Karpas-422 (cell line): ENCODE results near the gene IPMK. TPM values are rescaled to one million over a fixed set of nuclear protein-coding genes. Genes with fewer than 3 reads are reported as not detected.
"Not testable (repeated sequence)": the region's sequence is repeated elsewhere in the genome, so short reads cannot be mapped to it uniquely, and the experiment has no call there.

Experiments
- DNase-seq: peaks from one replicate; pipeline ENCODE4 v3.0.0-alpha.2; 2015
- H2AFZ ChIP-seq: fragments of 200-600 bp; sonication (generic); 2 replicates; pipeline ENCODE4 v1.6.1; 2014; ENCODE audit warnings: antibody characterized with exemption, low read length, mixed read lengths
- H3K27ac ChIP-seq: fragments of 200-600 bp; sonication (generic); 2 replicates; pipeline ENCODE4 v1.5.1; 2014; ENCODE audit warnings: mild to moderate bottlenecking, low read length, moderate library complexity
- H3K27me3 ChIP-seq: fragments of 200-600 bp; sonication (generic); 2 replicates; pipeline ENCODE4 v1.6.1; 2014; ENCODE audit warnings: low read length, mixed read lengths
- H3K36me3 ChIP-seq: fragments of 200-600 bp; sonication (generic); 2 replicates; pipeline ENCODE4 v1.6.1; 2014; ENCODE audit warnings: low read length, mixed read lengths; ENCODE audit not compliant: insufficient read depth
- H3K4me1 ChIP-seq: fragments of 200-600 bp; sonication (generic); 2 replicates; pipeline ENCODE4 v1.6.1; 2014; ENCODE audit warnings: mild to moderate bottlenecking, low read length, mixed read lengths
- H3K4me2 ChIP-seq: fragments of 200-600 bp; sonication (generic); 2 replicates; pipeline ENCODE4 v1.6.1; 2014; ENCODE audit warnings: low read length, low read depth, mild to moderate bottlenecking; ENCODE audit not compliant: poor library complexity, severe bottlenecking
- H3K4me3 ChIP-seq: fragments of 200-600 bp; sonication (generic); 2 replicates; pipeline ENCODE4 v1.5.1; 2014; ENCODE audit warnings: mild to moderate bottlenecking, antibody characterized with exemption, low read length, mixed read lengths
- H3K79me2 ChIP-seq: fragments of 200-600 bp; sonication (generic); 2 replicates; pipeline ENCODE4 v1.6.1; 2014; ENCODE audit warnings: mild to moderate bottlenecking, low read length, mixed read lengths
- H3K9ac ChIP-seq: fragments of 200-600 bp; sonication (generic); 2 replicates; pipeline ENCODE4 v1.6.0; 2014; ENCODE audit warnings: low read length
- H3K9me2 ChIP-seq: fragments of 200-600 bp; sonication (generic), shearing (Covaris generic); replicated peaks from 2 replicates; pipeline ENCODE4 v1.6.0; 2014; ENCODE audit warnings: mild to moderate bottlenecking, low read length, moderate library complexity; ENCODE audit not compliant: insufficient read depth
- H3K9me3 ChIP-seq: fragments of 300-700, 200-600 bp; sonication (generic); 2 replicates; pipeline ENCODE4 v1.6.1; 2014; ENCODE audit warnings: low read length, mixed read lengths
- H4K20me1 ChIP-seq: fragments of 200-600 bp; sonication (generic); 2 replicates; pipeline ENCODE4 v1.6.1; 2014; ENCODE audit warnings: mild to moderate bottlenecking, antibody characterized with exemption, low read length, low read depth; ENCODE audit not compliant: insufficient read depth
- total RNA-seq: library from RNA; depleted of rRNA; stranded (reverse); fragments of >200 nt; shearing (Covaris generic); gene quantifications from 2 replicates; pipeline ENCODE4 v1.2.3, GENCODE V29; 2014; ENCODE audit warnings: low replicate concordance

The IPMK gene
- total RNA-seq, 1 experiment from 2014 or later = 25.2 TPM

DNA sequence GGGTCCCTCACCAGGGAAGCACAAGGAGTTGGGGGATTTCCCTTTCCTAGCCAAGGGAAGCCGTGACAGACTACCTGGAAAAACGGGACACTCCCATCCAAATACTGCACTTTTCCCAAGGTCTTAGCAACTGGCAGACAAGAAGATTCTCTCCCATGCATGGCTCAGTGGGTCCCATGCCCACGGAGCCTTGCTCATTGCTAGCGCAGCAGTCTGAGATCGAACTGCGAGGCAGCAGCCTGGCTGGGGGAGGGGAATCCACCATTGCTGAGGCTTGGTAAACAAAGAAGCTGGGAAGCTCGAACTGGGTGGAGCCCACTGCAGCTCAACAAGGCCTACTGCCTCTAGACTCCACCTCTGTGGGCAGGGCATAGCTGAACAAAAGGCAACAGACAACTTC lies 37.8 kb downstream of the IPMK start:
- not testable (repeated sequence) for DNase-seq, H3K9ac ChIP-seq, H3K4me2 ChIP-seq, H2AFZ ChIP-seq, H3K27ac ChIP-seq, H4K20me1 ChIP-seq, H3K27me3 ChIP-seq, H3K9me3 ChIP-seq, H3K4me3 ChIP-seq, H3K9me2 ChIP-seq
- H3K79me2 ChIP-seq = peaks cover 54% of the 10 kb centered on the region
- H3K4me1 ChIP-seq = peaks cover 17% of the 10 kb centered on the region
- H3K36me3 ChIP-seq = peaks cover 32% of the 10 kb centered on the region

DNA sequence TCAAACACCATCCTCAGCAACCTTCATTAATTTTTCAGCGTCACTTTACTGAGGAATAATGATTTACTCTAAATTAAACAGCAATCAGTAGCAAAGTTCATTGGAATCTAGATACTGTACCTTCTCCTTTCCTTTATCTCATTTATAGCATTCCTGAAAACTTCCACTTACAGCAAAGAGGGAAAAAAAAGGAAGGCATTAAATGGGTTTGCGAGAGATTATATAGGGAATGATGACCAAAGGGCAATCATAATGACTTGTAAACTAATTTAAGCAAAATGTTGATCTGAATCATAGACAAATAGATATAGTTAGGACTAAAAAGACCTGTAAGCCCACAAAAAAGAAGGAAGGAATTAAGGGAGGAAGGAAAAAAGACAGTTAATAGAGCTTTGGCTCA lies 42.0 kb downstream of the IPMK start:
- no peaks in the 10 kb centered on the region for H3K9me2 ChIP-seq
- no peaks in the 10 kb centered on the region for H3K27me3 ChIP-seq
- DNase-seq = no peak
- H3K27ac ChIP-seq = no peak overlapping the region
- no peaks in the 10 kb centered on the region for H4K20me1 ChIP-seq
- no peak overlapping the region for H3K9ac ChIP-seq
- no peak overlapping the region for H2AFZ ChIP-seq
- H3K4me1 ChIP-seq = peaks cover 17% of the 10 kb centered on the region
- peaks cover 67% of the 10 kb centered on the region for H3K79me2 ChIP-seq
- peaks cover 35% of the 10 kb centered on the region for H3K36me3 ChIP-seq
- no peak overlapping the region for H3K4me2 ChIP-seq
- no peak overlapping the region for H3K4me3 ChIP-seq
- H3K9me3 ChIP-seq = no peaks in the 10 kb centered on the region

DNA sequence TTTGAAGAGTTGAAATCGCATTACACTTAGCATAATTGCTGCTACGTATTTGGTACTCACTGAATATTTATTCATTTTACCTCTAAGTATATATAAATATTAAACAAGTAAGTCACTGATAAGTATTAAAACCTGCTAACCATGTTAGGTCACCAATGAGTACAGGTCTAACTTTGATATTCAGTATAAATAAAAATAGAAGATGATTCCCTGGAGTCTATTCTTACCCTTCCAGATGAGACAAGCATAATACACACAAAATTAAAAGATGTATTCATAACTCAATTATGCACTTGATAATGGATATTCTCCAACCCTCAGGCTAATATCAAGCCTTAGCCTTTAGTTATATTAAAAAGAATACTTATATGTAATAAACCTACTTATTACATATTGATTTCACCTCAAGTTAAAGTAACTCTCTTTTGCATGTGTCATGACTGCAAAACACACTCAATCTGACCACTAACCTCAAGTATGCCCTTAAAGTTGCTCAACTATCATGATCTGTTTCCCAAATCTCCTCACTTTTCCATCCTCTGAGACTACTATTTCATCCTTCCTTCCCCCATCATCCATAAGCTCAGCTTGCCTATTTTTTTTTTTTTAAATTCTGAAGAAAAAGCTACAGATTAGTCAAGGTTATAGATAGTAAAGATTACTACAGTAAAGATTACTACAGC lies 46.8 kb downstream of the IPMK start:
- no peak overlapping the region for H3K9ac ChIP-seq
- no peak overlapping the region for H3K27ac ChIP-seq
- peaks cover 77% of the 10 kb centered on the region for H3K79me2 ChIP-seq
- no peaks in the 10 kb centered on the region for H3K4me1 ChIP-seq
- no peaks in the 10 kb centered on the region for H3K9me2 ChIP-seq
- no peaks in the 10 kb centered on the region for H3K9me3 ChIP-seq
- no peak overlapping the region for H2AFZ ChIP-seq
- H3K27me3 ChIP-seq = no peaks in the 10 kb centered on the region
- H3K4me3 ChIP-seq = no peak overlapping the region
- no peaks in the 10 kb centered on the region for H4K20me1 ChIP-seq
- no peak for DNase-seq
- H3K4me2 ChIP-seq = no peak overlapping the region
- peaks cover 12% of the 10 kb centered on the region; the same call in 1 of the 2 replicates for H3K36me3 ChIP-seq

DNA sequence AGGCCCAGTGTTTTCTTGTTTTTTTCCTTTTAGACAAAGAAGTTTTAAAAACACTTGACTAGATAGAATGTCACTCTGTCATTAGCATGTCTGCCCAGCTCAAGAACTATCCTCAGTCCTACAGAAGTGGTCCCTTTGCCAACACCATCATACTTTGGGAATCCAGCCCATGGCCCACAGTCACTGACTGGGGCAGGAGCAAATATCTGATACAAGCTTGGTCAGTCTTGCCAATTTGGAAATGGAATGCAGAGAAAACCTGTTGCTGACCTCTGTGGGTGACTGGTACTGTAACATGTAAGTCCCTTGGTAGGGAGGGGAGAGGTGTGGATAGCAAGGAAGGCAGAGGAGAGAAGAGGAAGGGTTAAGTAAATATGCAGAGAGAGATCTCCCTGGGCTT lies 47.8 kb downstream of the IPMK start:
- no peaks in the 10 kb centered on the region for H3K4me1 ChIP-seq
- peaks cover 73% of the 10 kb centered on the region for H3K79me2 ChIP-seq
- H3K27me3 ChIP-seq = no peaks in the 10 kb centered on the region
- H3K27ac ChIP-seq = no peak overlapping the region
- no peaks in the 10 kb centered on the region for H3K9me2 ChIP-seq
- no peak overlapping the region for H3K4me2 ChIP-seq
- no peaks in the 10 kb centered on the region for H4K20me1 ChIP-seq
- no peak overlapping the region for H3K9ac ChIP-seq
- H2AFZ ChIP-seq = no peak overlapping the region
- no peak overlapping the region for H3K4me3 ChIP-seq
- no peaks in the 10 kb centered on the region for H3K9me3 ChIP-seq
- no peak for DNase-seq
- H3K36me3 ChIP-seq = peaks cover 3% of the 10 kb centered on the region; the same call in 1 of the 2 replicates

DNA sequence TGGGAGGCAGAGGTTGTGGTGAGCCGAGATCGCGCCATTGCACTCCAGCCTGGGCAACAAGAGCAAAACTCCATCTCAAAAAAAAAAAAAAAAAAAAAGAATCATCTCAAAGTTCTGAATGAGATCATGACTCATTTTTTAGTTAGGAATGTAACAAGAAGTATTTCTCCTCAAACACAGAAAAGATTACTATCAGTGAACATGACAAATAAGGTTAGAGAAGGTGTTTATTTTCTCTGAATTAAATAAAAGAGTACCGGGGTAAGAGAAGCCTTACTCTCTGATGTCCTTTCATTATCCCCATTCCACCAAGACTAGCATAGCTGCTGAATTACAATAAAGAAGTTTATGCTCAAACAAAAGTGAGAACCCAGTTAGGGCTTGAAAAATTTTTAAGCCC lies 50.1 kb downstream of the IPMK start:
- no peak overlapping the region for H3K4me2 ChIP-seq
- H3K79me2 ChIP-seq = peaks cover 71% of the 10 kb centered on the region
- H3K9me3 ChIP-seq = no peaks in the 10 kb centered on the region
- no peak overlapping the region for H2AFZ ChIP-seq
- H3K36me3 ChIP-seq = peaks cover 12% of the 10 kb centered on the region; the same call in 1 of the 2 replicates
- H3K27me3 ChIP-seq = no peaks in the 10 kb centered on the region
- H3K4me3 ChIP-seq = no peak overlapping the region
- H3K27ac ChIP-seq = no peak overlapping the region
- no peaks in the 10 kb centered on the region for H3K4me1 ChIP-seq
- H4K20me1 ChIP-seq = no peaks in the 10 kb centered on the region
- no peak for DNase-seq
- no peaks in the 10 kb centered on the region for H3K9me2 ChIP-seq
- no peak overlapping the region for H3K9ac ChIP-seq

DNA sequence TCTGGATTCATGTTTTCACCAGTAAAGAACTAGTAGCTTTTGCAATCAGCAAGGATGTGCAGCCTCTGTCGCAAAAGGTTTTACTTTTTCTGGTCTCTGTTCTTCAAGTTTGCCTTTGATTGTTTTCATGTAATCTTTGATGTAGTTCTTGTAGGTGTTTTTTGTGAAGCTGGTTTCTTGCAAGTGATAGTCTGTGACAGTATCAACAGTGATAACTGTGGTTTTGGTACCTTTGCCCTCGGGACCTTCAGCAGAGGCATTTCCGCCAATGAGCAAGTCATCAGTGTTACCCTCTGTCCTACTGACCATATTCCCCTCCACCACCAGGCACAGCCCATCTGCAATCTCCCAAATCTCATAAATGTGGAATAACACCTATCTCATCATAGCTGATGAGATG lies 55.1 kb downstream of the IPMK start:
- no peak overlapping the region for H3K9ac ChIP-seq
- no peak overlapping the region for H3K4me2 ChIP-seq
- no peak overlapping the region for H2AFZ ChIP-seq
- no peak overlapping the region for H3K4me3 ChIP-seq
- peaks cover 26% of the 10 kb centered on the region for H3K36me3 ChIP-seq
- no peak overlapping the region for H3K27ac ChIP-seq
- H3K79me2 ChIP-seq = peaks cover 46% of the 10 kb centered on the region
- DNase-seq = no peak
- H3K27me3 ChIP-seq = no peaks in the 10 kb centered on the region
- no peaks in the 10 kb centered on the region for H3K9me2 ChIP-seq
- no peaks in the 10 kb centered on the region for H3K9me3 ChIP-seq
- H3K4me1 ChIP-seq = no peaks in the 10 kb centered on the region
- no peaks in the 10 kb centered on the region for H4K20me1 ChIP-seq

DNA sequence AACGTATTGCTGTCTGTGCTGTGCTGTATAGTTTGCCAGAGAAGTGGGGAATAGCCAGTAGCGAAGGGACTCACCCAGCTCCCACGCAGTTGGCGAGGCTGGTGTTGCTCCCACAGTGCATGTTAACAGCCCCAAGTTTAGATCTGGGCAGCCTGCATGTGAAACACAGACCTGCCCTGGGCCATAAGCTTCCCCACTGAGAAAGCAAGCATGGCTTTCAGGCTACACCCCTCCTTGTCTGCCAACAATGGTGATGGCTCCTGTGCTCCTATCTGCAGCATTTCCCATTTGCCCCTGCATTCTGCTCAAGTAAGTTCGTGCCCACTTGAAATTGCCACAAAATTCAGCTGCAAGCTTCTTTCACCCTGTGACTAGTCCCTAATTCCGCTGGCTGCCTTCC lies 57.5 kb downstream of the IPMK start:
- peaks cover 34% of the 10 kb centered on the region for H3K36me3 ChIP-seq
- no peaks in the 10 kb centered on the region for H3K9me3 ChIP-seq
- H3K27me3 ChIP-seq = no peaks in the 10 kb centered on the region
- H3K9me2 ChIP-seq = no peaks in the 10 kb centered on the region
- H3K4me3 ChIP-seq = no peak overlapping the region
- H3K79me2 ChIP-seq = peaks cover 54% of the 10 kb centered on the region
- H3K27ac ChIP-seq = no peak overlapping the region
- H3K4me1 ChIP-seq = no peaks in the 10 kb centered on the region
- H3K9ac ChIP-seq = no peak overlapping the region
- no peak for DNase-seq
- no peak overlapping the region for H2AFZ ChIP-seq
- H4K20me1 ChIP-seq = no peaks in the 10 kb centered on the region
- H3K4me2 ChIP-seq = no peak overlapping the region

DNA sequence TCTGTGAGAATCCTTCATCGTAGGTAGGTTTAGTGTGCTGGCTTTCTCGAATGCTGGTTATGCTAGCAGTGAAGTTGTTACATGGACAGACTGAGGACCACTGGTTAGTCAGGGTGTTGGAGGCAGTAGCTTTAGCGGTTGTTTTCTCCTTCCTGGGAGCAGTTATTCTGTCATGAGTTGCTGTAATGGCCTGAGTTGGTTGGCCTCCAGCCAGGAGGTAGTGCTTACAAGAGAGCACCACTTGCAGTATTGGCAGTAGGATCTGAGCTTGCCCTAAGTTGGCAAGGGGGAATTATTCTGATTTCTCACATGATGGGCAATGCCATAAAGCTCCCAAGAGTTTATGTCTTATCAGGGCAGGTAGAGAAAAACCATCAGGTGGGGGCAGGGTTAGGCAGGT lies 58.0 kb downstream of the IPMK start:
- Histone ChIP-seq H3K4me3 (no peak overlapping the region), H3K9me3 (no peaks in the 10 kb centered on the region), H3K36me3 (peaks cover 35% of the 10 kb centered on the region), H3K9me2 (no peaks in the 10 kb centered on the region), H3K27ac (no peak overlapping the region), H3K79me2 (peaks cover 55% of the 10 kb centered on the region), H4K20me1 (no peaks in the 10 kb centered on the region), H3K4me2 (no peak overlapping the region), H3K9ac (no peak overlapping the region), H3K27me3 (no peaks in the 10 kb centered on the region), H2AFZ (no peak overlapping the region), H3K4me1 (no peaks in the 10 kb centered on the region)
- no peak for DNase-seq
